Activated naive CD8-positive, alpha-beta T cell treated with anti-CD3 and anti-CD28 coated beads, Interleukin-2, amount 50 U/mL, for 24 hours (primary cell): ENCODE measurements around the gene POLDIP2.

ENCODE experiments used
- ATAC-seq: fragments of 150-1000 bp; cut with Tn5 transposase; one replicate; pipeline ENCODE4 v1.10.0; 2021
- DNase-seq: peaks from one replicate; pipeline ENCODE4 v3.0.0; 2021
- H3K27ac Mint-ChIP-seq: one replicate; pipeline ENCODE4 v1.8.0; 2021; ENCODE audit warnings: mild to moderate bottlenecking, mixed read lengths
- H3K27me3 Mint-ChIP-seq: one replicate; pipeline ENCODE4 v1.8.0; 2021; ENCODE audit warnings: mixed read lengths
- H3K36me3 Mint-ChIP-seq: one replicate; pipeline ENCODE4 v1.8.0; 2021; ENCODE audit warnings: low read depth, mixed read lengths
- H3K4me1 Mint-ChIP-seq: one replicate; pipeline ENCODE4 v1.8.0; 2021; ENCODE audit warnings: mixed read lengths
- H3K4me3 Mint-ChIP-seq: one replicate; pipeline ENCODE4 v1.8.0; 2021; ENCODE audit warnings: mild to moderate bottlenecking, moderate library complexity, mixed read lengths
- H3K9me3 Mint-ChIP-seq: one replicate; pipeline ENCODE4 v1.8.0; 2021; ENCODE audit warnings: mixed read lengths

Gene POLDIP2

DNA sequence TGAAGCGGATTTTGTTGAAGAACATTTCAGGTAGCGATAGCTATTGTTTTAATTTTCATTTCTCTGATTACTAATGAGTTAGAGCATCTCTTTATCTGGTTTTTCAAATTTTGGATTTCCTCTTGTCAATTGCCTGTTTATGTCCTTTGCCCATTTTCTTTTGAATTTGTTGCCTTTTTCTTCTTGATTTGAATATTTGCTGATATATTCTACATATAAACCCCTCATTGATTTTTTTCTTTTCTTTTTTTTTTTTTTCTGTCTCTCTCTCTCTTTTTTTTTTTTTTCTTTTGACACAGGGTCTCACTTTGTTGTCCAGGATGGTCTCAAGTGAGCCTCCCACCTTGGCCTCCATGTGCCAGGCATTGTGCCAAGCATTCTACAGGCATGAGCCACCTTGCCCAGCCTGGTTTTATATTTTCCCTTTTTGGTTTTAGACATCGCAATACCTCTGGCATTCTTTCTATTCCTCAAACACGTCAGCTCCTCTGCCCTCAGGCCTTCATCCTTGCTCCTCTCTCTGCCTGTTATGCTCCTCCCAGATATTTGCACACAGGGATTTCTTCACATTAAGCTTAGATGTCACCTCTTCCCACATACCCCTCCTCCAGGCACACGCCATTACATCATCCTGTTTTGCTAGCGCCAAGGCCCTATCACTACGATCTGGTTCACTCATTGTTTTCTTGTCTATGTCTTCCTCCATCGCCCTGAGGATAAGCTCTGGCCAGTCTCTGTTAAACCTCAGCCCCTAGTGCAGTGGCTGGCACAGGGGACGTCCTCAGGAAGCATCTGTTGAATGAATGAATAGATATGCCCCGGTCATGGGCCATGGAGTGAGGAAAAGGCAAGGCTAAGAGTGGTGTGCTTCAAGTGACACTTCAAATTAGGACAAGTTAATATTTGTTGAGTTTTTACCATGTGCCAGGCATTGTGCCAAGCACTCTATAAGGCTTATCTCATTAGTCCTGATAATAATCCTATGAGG lies 22.8 kb upstream of the POLDIP2 start:
- Mint-ChIP-seq H3K4me3 (no peak overlapping the region), H3K4me1 (peaks cover 15% of the 10 kb centered on the region), H3K9me3 (no peaks in the 10 kb centered on the region), H3K27ac (no peak overlapping the region), H3K36me3 (peaks cover 12% of the 10 kb centered on the region), H3K27me3 (peaks cover 2% of the 10 kb centered on the region)
- ATAC-seq, result no peak
- no peak for DNase-seq

DNA sequence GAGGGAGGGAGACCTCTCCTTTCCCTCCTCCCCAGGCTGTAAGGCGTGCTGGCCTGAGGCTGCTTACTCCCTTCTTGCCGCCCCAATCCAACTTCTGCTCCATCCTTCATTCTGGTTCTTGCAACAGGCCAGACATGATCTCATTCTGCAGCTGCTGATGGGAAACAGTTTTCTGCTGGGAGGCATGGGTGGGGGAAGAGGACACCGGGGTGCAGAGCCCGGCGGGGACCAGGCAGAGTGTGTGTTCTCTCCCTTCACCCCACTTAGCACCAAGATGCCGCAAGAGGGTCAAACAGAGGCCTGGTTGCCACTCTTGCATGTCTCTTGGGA lies 15.6 kb upstream of the POLDIP2 start:
- no peaks in the 10 kb centered on the region for H3K27me3 Mint-ChIP-seq
- peaks cover 13% of the 10 kb centered on the region for H3K36me3 Mint-ChIP-seq
- H3K27ac Mint-ChIP-seq, result peak overlapping the region; percentile 79
- peak overlapping the region; percentile 85 for H3K4me3 Mint-ChIP-seq
- DNase-seq (no peak), ATAC-seq (no peak)
- no peaks in the 10 kb centered on the region for H3K9me3 Mint-ChIP-seq
- H3K4me1 Mint-ChIP-seq, result peaks cover 20% of the 10 kb centered on the region

DNA sequence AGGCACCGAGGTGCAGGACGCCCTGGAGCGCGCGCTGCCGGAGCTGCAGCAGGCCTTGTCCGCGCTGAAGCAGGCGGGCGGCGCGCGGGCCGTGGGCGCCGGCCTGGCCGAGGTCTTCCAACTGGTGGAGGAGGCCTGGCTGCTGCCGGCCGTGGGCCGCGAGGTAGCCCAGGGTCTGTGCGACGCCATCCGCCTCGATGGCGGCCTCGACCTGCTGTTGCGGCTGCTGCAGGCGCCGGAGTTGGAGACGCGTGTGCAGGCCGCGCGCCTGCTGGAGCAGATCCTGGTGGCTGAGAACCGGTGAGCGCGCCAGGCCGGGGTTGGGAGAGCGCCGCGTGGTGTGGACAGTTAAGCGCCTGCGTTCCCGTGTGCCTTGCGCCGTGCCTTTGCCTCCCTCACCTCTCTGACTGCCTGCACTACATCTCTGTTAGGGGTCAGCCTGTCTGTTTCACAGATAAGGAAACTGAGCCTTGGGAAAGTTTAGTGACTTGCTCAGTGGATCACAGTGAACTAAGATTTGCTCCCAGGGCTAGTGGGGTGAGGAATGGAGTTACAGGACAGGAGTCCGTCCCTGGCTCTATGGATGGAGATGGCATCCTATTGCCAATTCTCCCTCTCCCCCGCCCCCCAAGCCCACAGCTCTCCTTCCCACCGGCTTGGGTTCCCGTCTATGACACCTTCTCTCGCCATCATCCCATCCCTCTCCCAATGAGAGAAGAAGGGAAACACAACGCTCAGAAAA lies 15.0 kb upstream of the POLDIP2 start:
- peak; percentile 7 for ATAC-seq
- H3K4me3 Mint-ChIP-seq, result peak overlapping the region; percentile 85
- H3K27ac Mint-ChIP-seq, result peak overlapping the region; percentile 79
- peaks cover 13% of the 10 kb centered on the region for H3K36me3 Mint-ChIP-seq
- peak; percentile 28 for DNase-seq
- peaks cover 20% of the 10 kb centered on the region for H3K4me1 Mint-ChIP-seq
- H3K27me3 Mint-ChIP-seq, result no peaks in the 10 kb centered on the region
- no peaks in the 10 kb centered on the region for H3K9me3 Mint-ChIP-seq

DNA sequence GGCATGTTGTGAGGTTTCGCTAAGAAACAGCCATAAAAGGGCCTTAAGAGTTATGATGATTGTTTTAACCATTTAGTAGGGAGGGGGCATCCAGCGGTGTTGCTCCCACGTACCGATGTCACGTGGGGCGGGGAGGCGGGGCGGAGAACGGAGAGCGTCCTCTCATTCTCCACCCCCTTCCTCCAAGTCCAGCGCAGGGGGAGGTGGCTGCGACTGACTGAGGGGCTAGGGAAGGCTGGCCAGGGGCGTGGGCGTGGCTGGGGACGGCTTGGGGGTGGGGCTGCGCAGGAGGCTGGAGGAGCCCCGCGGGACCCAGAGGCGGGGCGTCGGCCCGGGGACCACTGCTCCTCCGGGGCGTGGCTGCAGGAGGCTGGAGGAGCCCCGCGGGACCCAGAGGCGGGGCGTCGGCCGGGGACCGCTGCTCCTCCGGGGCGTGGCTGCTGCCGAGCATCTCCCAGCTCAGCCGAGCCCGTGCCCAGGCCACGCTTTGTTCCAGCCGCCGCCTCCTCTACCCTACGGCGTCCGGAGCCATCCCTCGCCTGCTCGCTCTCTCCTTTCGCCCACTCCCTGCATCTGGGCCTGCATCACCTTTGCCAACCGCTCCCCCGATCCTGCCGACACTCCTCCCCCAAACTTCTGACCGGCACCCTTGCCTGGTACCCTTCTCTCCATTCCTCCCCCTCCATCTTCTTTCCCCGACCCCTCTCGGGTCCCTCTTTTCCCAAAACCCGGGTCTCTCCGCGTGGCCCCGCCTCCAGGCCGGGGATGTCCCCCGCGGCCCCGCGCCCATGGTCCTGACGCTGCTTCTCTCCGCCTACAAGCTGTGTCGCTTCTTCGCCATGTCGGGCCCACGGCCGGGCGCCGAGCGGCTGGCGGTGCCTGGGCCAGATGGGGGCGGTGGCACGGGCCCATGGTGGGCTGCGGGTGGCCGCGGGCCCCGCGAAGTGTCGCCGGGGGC lies 14.2 kb upstream of the POLDIP2 start, which contains the start of gene SARM1:
Gene SARM1, plus strand, starts transcription at position 450 of the 958 bp plus-strand sequence. Its CDS starts 339 bp downstream, at position 789.
- Mint-ChIP-seq H3K4me3 (peak within 1 kb of the TSS; percentile 86), H3K4me1 (peaks cover 20% of the 10 kb centered on the region)

DNA sequence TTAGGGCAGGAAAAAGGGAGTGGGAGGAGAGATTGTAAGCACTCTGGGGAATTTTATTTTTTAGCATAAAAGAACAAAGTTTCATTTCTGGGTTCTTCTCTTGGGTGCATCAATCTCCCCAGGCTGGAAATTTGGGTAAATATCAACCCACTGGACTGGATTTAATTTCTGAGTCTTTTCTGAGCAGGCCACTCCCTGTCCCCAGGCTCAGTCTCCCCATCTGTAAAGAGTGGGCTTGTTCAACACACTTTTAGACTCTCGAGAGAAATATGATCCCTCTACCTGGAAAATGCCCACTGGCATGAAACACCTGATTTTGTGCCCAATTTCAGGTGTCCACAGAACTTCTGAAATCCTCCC lies 13.4 kb upstream of the POLDIP2 start:
- H3K4me3 Mint-ChIP-seq, result peak overlapping the region; percentile 86
- peak overlapping the region; percentile 77 for H3K27ac Mint-ChIP-seq
- H3K4me1 Mint-ChIP-seq, result peaks cover 20% of the 10 kb centered on the region
- ATAC-seq (no peak), DNase-seq (no peak)
- H3K9me3 Mint-ChIP-seq, result no peaks in the 10 kb centered on the region
- peaks cover 13% of the 10 kb centered on the region for H3K36me3 Mint-ChIP-seq
- no peaks in the 10 kb centered on the region for H3K27me3 Mint-ChIP-seq

More for the DNA sequence above, 14.2 kb upstream of the POLDIP2 start, which contains the start of gene SARM1:
- no peaks in the 10 kb centered on the region for H3K27me3 Mint-ChIP-seq
- H3K27ac Mint-ChIP-seq, result peak within 1 kb of the TSS; percentile 79
- peak; percentile 92 for DNase-seq
- H3K36me3 Mint-ChIP-seq, result peaks cover 13% of the 10 kb centered on the region
- H3K9me3 Mint-ChIP-seq, result no peaks in the 10 kb centered on the region
- peak; percentile 89 for ATAC-seq

DNA sequence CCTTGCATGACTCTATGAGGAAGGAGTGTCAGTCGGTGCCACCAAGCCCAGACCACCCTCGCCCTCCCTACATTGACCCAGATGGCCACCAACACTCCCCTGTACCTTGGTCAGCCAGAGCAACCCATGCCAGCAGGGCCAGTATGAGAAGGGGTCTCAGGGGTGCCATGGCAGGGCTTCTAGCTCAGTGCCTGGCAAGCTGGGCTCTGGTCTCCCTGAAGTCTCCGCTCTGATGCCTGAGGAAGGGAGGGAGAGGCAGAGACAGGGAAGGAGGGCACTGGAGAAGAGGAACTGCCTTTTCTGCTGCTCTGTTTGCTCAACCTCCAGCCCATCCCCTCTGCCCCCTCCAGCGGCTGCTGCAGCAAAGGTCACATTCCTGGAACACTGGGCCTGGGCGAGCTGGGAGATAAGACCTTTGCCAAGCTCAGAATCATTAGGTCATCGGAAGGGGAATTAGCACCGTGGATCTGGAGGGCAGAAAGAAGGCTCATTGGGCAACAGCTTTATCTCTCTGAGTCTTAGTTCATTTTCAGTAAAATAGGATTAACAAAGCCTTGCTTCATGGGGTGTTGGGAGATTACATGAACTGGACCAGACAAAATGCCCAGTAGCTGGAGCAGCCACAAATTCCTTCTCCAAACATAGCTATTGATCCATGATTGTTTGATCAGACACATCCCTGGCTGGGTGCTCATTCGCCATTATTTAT lies 12.9 kb upstream of the POLDIP2 start, which contains the start of gene VTN:
Gene VTN, minus strand, starts transcription at position 273 of the 709 bp plus-strand sequence. Its CDS starts 104 bp downstream, at position 169.
- ATAC-seq, result no peak
- peaks cover 20% of the 10 kb centered on the region for H3K4me1 Mint-ChIP-seq

DNA sequence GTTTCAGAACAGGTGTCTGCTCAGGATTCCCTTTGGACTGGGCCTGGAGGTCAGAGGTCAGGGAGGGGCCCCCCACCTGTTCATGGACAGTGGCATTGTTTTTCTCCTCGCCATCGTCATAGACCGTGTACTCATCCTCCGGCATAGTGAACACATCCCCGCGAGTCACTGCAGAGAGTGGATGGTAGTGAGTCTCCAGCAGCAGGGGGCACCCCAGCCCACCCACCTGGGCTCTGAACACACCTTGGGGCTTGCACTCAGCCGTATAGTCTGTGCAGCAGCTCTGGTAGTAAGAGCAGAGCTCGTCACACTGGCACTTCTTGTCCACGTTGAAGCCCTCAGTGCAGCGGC lies 12.3 kb upstream of the POLDIP2 start:
- H3K4me1 Mint-ChIP-seq, result peaks cover 20% of the 10 kb centered on the region
- H3K4me3 Mint-ChIP-seq, result no peak overlapping the region
- no peaks in the 10 kb centered on the region for H3K9me3 Mint-ChIP-seq
- ATAC-seq (no peak), DNase-seq (no peak)
- H3K36me3 Mint-ChIP-seq, result peaks cover 10% of the 10 kb centered on the region
- H3K27me3 Mint-ChIP-seq, result no peaks in the 10 kb centered on the region
- H3K27ac Mint-ChIP-seq, result no peak overlapping the region

More for the DNA sequence above, 12.9 kb upstream of the POLDIP2 start, which contains the start of gene VTN:
- peak within 1 kb of the TSS; percentile 77 for H3K27ac Mint-ChIP-seq
- DNase-seq, result no peak
- peaks cover 13% of the 10 kb centered on the region for H3K36me3 Mint-ChIP-seq
- H3K27me3 Mint-ChIP-seq, result no peaks in the 10 kb centered on the region
- H3K4me3 Mint-ChIP-seq, result peak within 1 kb of the TSS; percentile 86
- no peaks in the 10 kb centered on the region for H3K9me3 Mint-ChIP-seq

DNA sequence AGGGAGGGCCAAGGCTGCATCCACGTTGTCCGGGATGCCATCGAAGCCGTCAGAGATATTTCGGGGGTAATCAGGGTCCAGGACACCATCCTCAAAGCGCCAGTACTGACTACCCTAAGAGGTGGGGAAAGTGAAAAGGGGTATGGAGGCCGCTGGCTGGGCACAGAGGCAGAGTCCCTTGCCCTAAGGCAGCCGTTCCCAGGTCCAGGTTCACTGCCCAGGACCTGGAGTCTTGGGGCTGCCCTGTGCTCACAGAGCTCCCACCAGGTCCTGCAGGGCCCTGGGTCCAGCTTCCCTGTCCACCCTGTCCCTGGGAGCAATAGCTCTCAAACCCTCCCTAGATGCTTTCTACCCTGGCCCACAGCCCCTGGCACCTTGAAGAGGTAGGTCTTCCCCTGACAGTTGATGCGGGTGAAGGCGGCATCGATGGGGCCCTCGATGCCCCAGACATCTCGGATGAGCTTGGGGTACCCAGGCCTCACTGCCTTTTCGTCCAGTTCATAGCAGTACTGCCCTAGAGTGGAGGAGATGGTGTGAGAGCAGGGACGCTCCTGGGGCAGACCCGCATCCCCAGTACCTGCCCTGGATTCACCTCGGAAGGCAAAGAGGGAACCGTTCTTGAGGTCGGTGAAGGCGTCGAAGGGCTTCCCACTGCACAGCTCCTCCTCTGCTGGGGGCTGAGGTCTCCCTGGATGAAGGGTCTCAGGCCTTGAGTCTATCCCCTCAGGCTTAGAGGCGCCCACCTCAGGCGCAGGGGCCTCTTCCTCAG lies 11.8 kb upstream of the POLDIP2 start:
- H3K27ac Mint-ChIP-seq, result no peak overlapping the region
- H3K9me3 Mint-ChIP-seq, result no peaks in the 10 kb centered on the region
- no peaks in the 10 kb centered on the region for H3K27me3 Mint-ChIP-seq
- peaks cover 20% of the 10 kb centered on the region for H3K4me1 Mint-ChIP-seq
- no peak for DNase-seq
- no peak for ATAC-seq
- H3K36me3 Mint-ChIP-seq, result peaks cover 10% of the 10 kb centered on the region
- H3K4me3 Mint-ChIP-seq, result no peak overlapping the region

DNA sequence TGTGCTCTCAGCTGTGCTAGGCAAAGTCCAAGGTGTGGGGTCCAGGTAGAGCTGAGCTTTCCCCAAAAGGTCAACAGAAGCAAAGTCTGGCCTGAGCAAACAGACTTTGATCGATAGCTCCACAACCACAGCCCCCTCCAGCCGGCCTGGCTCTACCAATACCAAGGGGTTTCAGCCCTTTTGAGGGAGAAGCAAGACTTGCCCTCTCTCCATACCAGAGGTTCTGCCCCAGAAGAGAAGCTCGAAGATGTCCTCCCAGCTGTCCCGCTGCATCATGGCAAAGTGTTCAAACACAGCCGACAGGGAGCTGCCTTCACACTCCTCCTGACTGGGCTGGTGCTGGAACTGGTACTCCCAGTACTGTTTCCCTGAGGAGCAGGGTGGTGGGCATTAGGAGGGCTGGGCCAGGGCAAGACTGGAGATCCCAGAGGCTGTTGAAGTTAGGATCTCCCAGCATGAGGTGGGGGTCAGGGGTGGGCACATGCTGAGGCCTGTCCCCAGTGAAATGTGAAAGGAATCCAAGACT lies 11.0 kb upstream of the POLDIP2 start:
- H3K27ac Mint-ChIP-seq, result no peak overlapping the region
- H3K27me3 Mint-ChIP-seq, result no peaks in the 10 kb centered on the region
- no peaks in the 10 kb centered on the region for H3K9me3 Mint-ChIP-seq
- no peak for ATAC-seq
- H3K4me3 Mint-ChIP-seq, result no peak overlapping the region
- H3K36me3 Mint-ChIP-seq, result peaks cover 6% of the 10 kb centered on the region
- no peak for DNase-seq
- peaks cover 15% of the 10 kb centered on the region for H3K4me1 Mint-ChIP-seq

DNA sequence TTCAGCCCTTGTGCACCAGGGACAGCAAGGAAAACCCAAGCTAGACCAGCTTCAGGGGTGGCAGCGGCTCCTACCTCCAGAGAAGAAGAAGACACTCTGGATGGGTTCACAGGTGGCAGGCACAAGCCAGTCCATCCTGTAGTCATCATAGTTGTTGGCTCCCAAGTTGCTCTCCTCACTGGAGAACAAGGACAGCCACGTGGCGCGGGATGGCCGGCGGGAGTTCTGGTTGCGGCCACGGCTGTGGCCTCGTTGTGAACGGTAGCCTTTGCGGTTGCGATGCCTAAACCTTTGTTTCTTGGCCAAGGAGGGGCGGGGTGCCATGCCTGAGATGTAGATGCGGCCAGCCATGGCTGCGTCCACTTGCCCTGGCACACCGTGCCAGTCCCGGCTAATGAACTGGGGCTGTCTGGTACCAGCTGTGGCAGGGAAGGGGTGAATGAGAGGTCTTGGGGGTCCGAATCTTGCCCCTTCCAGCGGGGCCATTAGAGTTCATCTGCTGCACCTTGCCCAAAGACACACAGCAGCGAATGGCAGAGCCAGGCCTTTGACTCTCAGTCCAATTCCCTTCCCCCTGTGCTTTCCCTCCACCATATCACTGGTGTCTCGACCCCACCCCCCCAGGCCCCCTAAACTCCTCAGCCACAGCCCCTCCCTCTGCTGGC lies 10.4 kb upstream of the POLDIP2 start:
- Mint-ChIP-seq H3K27ac (no peak overlapping the region), H3K27me3 (no peaks in the 10 kb centered on the region), H3K4me1 (peaks cover 9% of the 10 kb centered on the region), H3K9me3 (no peaks in the 10 kb centered on the region), H3K36me3 (peaks cover under 1% of the 10 kb centered on the region), H3K4me3 (no peak overlapping the region)
- no peak for DNase-seq
- ATAC-seq, result no peak

DNA sequence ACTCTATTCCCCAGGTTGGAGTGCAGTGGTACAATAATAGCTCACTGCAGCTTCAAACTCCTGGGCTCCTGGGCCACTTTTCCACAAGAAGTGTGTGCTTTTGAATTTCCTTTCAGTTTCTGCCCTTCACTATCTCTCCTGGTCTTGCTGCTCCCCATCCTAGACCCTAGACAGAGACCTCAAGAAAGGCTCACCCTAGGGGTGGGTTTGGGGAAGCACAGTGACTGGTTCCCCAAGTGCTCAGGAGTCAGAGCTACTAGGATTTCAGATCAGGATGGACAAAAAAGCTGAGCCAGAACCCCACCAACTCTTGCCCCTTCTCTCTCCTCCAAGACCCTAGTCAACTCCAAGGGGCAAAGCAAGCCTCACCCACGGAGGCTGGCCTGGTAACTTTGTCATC lies 9.3 kb upstream of the POLDIP2 start:
- DNase-seq, result no peak
- no peak overlapping the region for H3K27ac Mint-ChIP-seq
- no peak overlapping the region for H3K4me3 Mint-ChIP-seq
- no peaks in the 10 kb centered on the region for H3K27me3 Mint-ChIP-seq
- ATAC-seq, result no peak
- peaks cover 5% of the 10 kb centered on the region for H3K4me1 Mint-ChIP-seq
- H3K36me3 Mint-ChIP-seq, result peaks cover 4% of the 10 kb centered on the region
- no peaks in the 10 kb centered on the region for H3K9me3 Mint-ChIP-seq

DNA sequence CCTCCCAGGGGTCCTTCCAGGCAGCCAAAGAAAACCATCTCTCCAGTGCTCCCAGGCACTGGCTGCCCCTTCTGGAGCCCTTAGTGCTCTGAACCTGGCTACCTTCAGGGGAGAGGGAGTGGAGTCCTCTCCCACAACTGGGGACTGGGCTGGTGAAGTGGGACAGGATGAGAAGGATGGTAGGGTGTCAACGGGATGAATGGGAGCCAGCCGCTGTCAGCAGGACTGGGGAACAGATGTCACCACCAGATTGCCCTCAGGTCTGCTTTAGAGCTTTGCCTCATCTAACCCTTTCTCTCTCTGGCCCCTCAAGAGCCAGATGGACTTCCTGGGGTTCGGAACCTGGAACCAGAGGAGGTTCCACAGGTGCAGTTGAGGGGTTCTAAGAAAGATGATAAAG lies 8.2 kb upstream of the POLDIP2 start:
- H3K4me3 Mint-ChIP-seq, result no peak overlapping the region
- H3K27ac Mint-ChIP-seq, result no peak overlapping the region
- H3K4me1 Mint-ChIP-seq, result no peaks in the 10 kb centered on the region
- H3K9me3 Mint-ChIP-seq, result no peaks in the 10 kb centered on the region
- H3K27me3 Mint-ChIP-seq, result no peaks in the 10 kb centered on the region
- H3K36me3 Mint-ChIP-seq, result peaks cover 6% of the 10 kb centered on the region
- DNase-seq, result no peak
- no peak for ATAC-seq
